Upper lobe of right lung (tissue), 1 donor: ENCODE measurements around the gene PCTP. TPM values are rescaled to one million over a fixed set of nuclear protein-coding genes. Genes with fewer than 3 reads are reported as not detected.

Experiments
- ATAC-seq: fragments of 200-7000 bp; cut with Tn5 transposase; one replicate; pipeline ENCODE4 v1.9.1; 2020; ENCODE audit warnings: mild to moderate bottlenecking, moderate library complexity
- DNase-seq: peaks from one replicate; pipeline ENCODE4 v3.0.0-alpha.2; 2020
- H3K27ac ChIP-seq: fragments of 200-600 bp; one replicate; pipeline ENCODE4 v1.8.0; 2022
- H3K27me3 ChIP-seq: fragments of 200-600 bp; one replicate; pipeline ENCODE4 v1.8.0; 2022; ENCODE audit warnings: mild to moderate bottlenecking
- H3K36me3 ChIP-seq: fragments of 200-600 bp; one replicate; pipeline ENCODE4 v1.8.0; 2022
- H3K4me1 ChIP-seq: fragments of 200-600 bp; one replicate; pipeline ENCODE4 v1.8.0; 2022
- H3K4me3 ChIP-seq: fragments of 200-600 bp; one replicate; pipeline ENCODE4 v1.8.0; 2022; ENCODE audit warnings: mild to moderate bottlenecking
- H3K9me3 ChIP-seq: fragments of 200-600 bp; one replicate; pipeline ENCODE4 v1.8.0; 2022
- CTCF ChIP-seq: fragments of 200-600 bp; IDR thresholded peaks from one replicate; pipeline ENCODE4 v1.8.0; 2022; ENCODE audit warnings: antibody characterized with exemption
- intact Hi-C: fragments of 100-400 bp; cut with DNase I; formaldehyde crosslinking; loops from one replicate; pipeline ENCODE4 v1.11.0; 2022
- total RNA-seq: library from RNA; stranded (reverse); fragmentation: NEBNext Ultra II Directional; extraction: Animal tissue kit (Norgen Biotek cat#: 25700); gene quantifications from one replicate; pipeline ENCODE4 v1.2.1, GENCODE V29; 2021
- donor health status: DM: no; HTN: yes; CAD: no; lungs with severe emphysema.

Gene PCTP
- total RNA-seq, 1 donor from 2014 or later: 24.7 TPM

DNA sequence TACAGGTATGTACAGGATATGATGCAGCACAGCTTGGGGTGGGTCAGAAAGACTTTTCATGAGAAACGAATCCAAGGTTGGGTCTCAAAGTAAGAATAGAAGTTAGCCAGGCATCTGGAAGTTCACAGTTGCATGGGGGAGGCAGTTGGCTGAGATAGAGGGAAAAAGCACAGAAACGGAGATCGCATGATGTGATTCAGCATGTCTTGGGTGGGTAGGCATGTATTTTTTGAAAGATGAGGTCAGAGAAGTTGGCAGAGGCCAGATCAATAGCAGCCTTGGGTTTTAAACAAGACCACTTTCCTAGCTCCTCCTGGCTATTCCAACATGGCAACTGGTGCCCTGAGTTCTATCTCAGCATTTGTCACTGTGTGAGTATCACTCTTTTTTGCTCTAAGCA is 67.2 kb downstream of the PCTP start:
- H3K27me3 ChIP-seq: no peaks in the 10 kb centered on the region
- ATAC-seq (no peak), DNase-seq (no peak)
- no peak overlapping the region for H3K4me3 ChIP-seq
- H3K9me3 ChIP-seq: no peaks in the 10 kb centered on the region
- H3K36me3 ChIP-seq: no peaks in the 10 kb centered on the region
- H3K4me1 ChIP-seq: no peaks in the 10 kb centered on the region
- no peak for TF ChIP-seq CTCF
- no peak overlapping the region for H3K27ac ChIP-seq
- intact Hi-C loops: no loop called here

- Histone ChIP-seq H3K27me3 (no peaks in the 10 kb centered on the region), H3K9me3 (no peaks in the 10 kb centered on the region), H3K4me1 (no peaks in the 10 kb centered on the region), H3K36me3 (no peaks in the 10 kb centered on the region), H3K27ac (no peak overlapping the region), H3K4me3 (no peak overlapping the region)
- no peak for DNase-seq
- ATAC-seq: no peak
- intact Hi-C loops: no loop called here
- no peak for TF ChIP-seq CTCF
Observed at GRCh38 chr17:55818451-55819375, 67.9 kb downstream of the PCTP start.

GRCh38 chr17:55820675-55821074 is 69.8 kb downstream of the PCTP start:
- Histone ChIP-seq H3K4me3 (no peak overlapping the region), H3K9me3 (no peaks in the 10 kb centered on the region), H3K27me3 (no peaks in the 10 kb centered on the region), H3K36me3 (no peaks in the 10 kb centered on the region), H3K4me1 (no peaks in the 10 kb centered on the region), H3K27ac (no peak overlapping the region)
- ATAC-seq: no peak
- DNase-seq: no peak
- intact Hi-C loops: no loop called here
- TF ChIP-seq CTCF: no peak

DNA sequence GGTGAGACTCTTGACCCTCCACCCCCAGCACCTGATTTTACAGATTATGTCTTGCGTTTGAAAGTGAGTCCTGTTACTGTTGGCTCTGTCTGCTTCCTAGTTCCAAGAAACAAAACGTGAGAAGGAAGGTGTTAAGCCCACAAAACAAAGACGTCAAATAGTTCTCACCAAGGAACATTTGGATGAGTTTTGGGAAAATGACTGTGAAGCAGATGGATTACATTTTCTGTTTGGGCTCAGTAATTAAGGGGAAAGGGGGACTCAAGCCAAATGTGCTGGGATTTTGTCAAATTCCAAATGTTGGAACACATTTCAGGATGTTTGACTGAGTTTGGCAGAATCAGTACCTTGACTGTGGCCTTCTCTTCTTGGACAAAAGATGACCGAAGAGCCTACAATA is 71.2 kb downstream of the PCTP start:
- no peak overlapping the region for H3K4me3 ChIP-seq
- no peaks in the 10 kb centered on the region for H3K9me3 ChIP-seq
- intact Hi-C loops: no loop called here
- no peaks in the 10 kb centered on the region for H3K36me3 ChIP-seq
- no peak for TF ChIP-seq CTCF
- ATAC-seq: no peak
- no peaks in the 10 kb centered on the region for H3K27me3 ChIP-seq
- no peak overlapping the region for H3K27ac ChIP-seq
- no peaks in the 10 kb centered on the region for H3K4me1 ChIP-seq
- no peak for DNase-seq

- intact Hi-C loops: no loop called here
- TF ChIP-seq CTCF: peak; percentile 18
- H3K36me3 ChIP-seq: no peaks in the 10 kb centered on the region
- DNase-seq (no peak), ATAC-seq (no peak)
- no peaks in the 10 kb centered on the region for H3K9me3 ChIP-seq
- no peaks in the 10 kb centered on the region for H3K27me3 ChIP-seq
- no peaks in the 10 kb centered on the region for H3K4me1 ChIP-seq
- H3K27ac ChIP-seq: no peak overlapping the region
- no peak overlapping the region for H3K4me3 ChIP-seq
Observed at GRCh38 chr17:55825213-55825612, 74.4 kb downstream of the PCTP start.

Other genes with a start within 250 kb of the PCTP start
- not detected for gene SMIM36, start 239.6 kb upstream of the PCTP start, total RNA-seq
- gene TMEM100, start 28.2 kb upstream of the PCTP start, total RNA-seq: 279 TPM